ENCODE data around the gene C5orf15. TPM values are rescaled to one million over a fixed set of nuclear protein-coding genes. Genes with fewer than 3 reads are reported as not detected.
A peak's percentile ranks its signal among the peaks of the same experiment; 100 is the strongest.

The C5orf15 gene
- total RNA-seq, 4 donors from 2014 or later = 53.7 to 76.3 (median 71.4) TPM

- 83% methylated on average over 5 of the region's 5 CpGs for WGBS, 2 donors
- intact Hi-C loops (cut with DNase I) = no loop called here
- Histone ChIP-seq H3K4me1 (peaks cover 0 to 20% of the 10 kb centered on the region in 2 donors), H3K4me3 (replicated peaks in 1 of 3) (no peak overlapping the region), H3K27me3 (no peaks in the 10 kb centered on the region), H3K27ac (no peak overlapping the region), H3K9me3 (no peaks in the 10 kb centered on the region), H3K36me3 (no peaks in the 10 kb centered on the region)
- no peak for TF ChIP-seq CTCF (IDR thresholded peaks at IDR 0.05)
- TF ChIP-seq POLR2A (IDR thresholded peaks at IDR 0.05) = no peak
- no peak for DNase-seq
Observed at GRCh38 chr5:133947431-133947841, 21.0 kb downstream of the C5orf15 start.

DNA sequence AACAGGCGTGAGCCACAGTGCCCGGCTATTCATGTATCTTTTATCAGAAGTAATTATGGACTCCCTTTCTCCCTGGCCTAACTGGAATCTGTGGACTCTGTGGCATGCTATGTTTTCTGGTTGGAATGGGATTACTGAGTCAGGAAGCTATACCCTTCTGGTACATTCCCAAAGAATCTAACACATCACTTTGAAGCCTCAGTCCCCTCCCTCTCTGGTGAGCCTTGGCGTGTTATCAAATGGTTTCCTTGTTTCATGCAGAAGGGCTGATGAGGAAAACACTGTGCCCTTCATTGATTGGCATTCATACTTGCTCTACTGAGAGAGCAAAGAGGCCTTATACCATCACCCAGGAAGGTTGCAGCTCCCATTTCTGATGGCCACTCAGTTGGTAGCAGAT, 22.9 kb downstream of the C5orf15 start:
- WGBS, 2 donors = 92 to 95% methylated on average over 3 of the region's 3 CpGs
- DNase-seq = no peak
- TF ChIP-seq POLR2A (IDR thresholded peaks at IDR 0.05) = no peak
- TF ChIP-seq CTCF (IDR thresholded peaks at IDR 0.05) = no peak
- Histone ChIP-seq H3K9me3 (no peaks in the 10 kb centered on the region), H3K36me3 (no peaks in the 10 kb centered on the region), H3K27ac (no peak overlapping the region), H3K4me3 (replicated peaks in 1 of 3) (no peak overlapping the region), H3K27me3 (no peaks in the 10 kb centered on the region), H3K4me1 (peaks cover 0 to 20% of the 10 kb centered on the region in 2 donors)
- intact Hi-C loops (cut with DNase I) = no loop called here

DNA sequence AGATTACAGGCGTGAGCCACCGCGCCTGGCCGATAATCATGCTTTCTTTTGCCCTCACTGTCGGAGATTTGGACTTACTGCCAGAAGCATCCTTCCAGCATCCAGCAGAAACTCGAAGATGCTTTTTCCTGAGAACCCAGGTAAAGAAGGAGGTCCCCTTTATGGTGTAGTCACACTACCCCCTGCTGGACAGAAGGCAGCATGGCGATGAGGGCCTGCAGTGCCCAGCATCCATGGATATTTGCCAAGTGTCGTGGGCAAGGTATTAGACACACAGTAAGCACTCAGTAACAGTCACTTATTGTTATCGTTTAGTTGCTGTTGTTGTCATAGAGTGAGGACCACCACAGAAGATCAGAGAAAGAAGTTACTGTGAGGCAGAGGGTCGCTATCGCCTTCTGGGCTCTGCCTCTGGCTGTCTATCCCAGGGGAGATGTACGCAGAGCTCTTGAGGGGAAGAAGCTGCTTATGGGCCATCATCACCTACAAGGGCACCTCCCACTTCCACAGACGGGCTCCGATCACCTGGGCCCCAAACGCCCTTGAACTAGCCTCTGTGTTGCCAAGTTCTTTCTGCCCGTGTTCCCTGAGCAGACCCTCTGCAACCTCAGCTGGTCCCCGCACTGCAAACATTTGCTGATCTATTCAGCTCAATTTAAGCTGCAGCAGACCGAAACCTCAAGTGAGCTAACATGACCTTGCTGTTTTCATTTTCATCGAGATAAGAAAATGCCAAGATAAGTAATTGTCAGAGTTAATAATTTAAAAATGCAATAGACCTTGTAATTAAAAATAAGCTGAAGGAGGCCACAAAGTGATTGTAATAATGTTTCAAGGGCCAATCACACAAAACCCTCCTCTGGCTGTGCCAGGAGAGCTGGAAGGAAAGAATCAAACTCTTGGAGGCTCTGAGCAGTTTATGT, 23.9 kb downstream of the C5orf15 start:
- WGBS, 2 donors = 49 to 51% methylated on average over 19 of the region's 19 CpGs

DNA sequence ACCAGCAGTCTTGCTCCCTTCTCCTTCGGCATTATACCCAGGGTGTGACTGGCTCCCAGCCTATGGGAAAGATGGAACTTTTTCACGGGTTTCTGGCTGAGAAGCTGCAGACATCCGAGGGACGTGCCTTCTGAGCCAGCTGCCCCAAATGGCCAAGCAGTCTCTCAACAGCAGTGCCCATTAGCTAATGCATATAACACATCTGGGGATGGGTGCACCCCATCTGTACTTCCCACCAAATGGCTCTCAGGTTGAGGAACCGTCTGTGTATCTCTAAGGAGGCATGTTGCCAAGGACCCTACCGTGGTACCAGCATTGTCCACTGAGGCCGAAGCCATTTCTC, 25.0 kb downstream of the C5orf15 start:
- no peak for DNase-seq
- peaks cover 0 to 20% of the 10 kb centered on the region in 2 donors for H3K4me1 ChIP-seq
- no peak for TF ChIP-seq POLR2A (IDR thresholded peaks at IDR 0.05)
- no peak for TF ChIP-seq CTCF (IDR thresholded peaks at IDR 0.05)
- intact Hi-C loops (cut with DNase I) = no loop called here
- H3K27ac ChIP-seq = no peak overlapping the region
- no peaks in the 10 kb centered on the region for H3K27me3 ChIP-seq
- WGBS, 2 donors = 83 to 85% methylated on average over 7 of the region's 7 CpGs
- H3K9me3 ChIP-seq = no peaks in the 10 kb centered on the region
- no peaks in the 10 kb centered on the region for H3K36me3 ChIP-seq
- no peak overlapping the region for H3K4me3 ChIP-seq (replicated peaks in 1 of 3)

More for the DNA sequence above, 23.9 kb downstream of the C5orf15 start:
- DNase-seq = peak; percentile 45 to 46
- no peaks in the 10 kb centered on the region for H3K9me3 ChIP-seq
- no peaks in the 10 kb centered on the region for H3K27me3 ChIP-seq
- H3K36me3 ChIP-seq = no peaks in the 10 kb centered on the region
- H3K4me1 ChIP-seq = peaks cover 0 to 20% of the 10 kb centered on the region in 2 donors
- TF ChIP-seq CTCF (IDR thresholded peaks at IDR 0.05) (peak in 3 of 6 experiments; percentile 20 to 46 (median 35)), POLR2A (IDR thresholded peaks at IDR 0.05) (no peak)
- no peak overlapping the region for H3K27ac ChIP-seq
- no peak overlapping the region for H3K4me3 ChIP-seq (replicated peaks in 1 of 3)
- intact Hi-C loops (cut with DNase I) = no loop called here

Data from thyroid gland (tissue), 4 donors.